ENCODE data around the gene VSTM2A.

Gene VSTM2A

DNA sequence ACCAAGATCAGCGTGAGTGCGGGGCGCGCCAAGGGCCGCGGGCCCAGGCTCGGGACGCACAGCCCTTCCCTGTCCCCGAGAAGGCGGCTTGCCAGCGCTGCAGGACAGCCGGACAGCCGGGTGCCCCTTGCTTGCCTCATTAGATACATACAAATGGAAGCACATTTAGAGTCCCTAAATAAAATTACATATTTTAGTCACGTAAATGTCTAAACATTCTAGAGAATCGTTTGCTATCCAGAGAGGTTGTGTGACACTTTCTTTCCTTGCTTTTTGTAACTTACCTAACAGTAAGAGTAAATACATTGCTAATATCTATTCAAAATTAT, 4.8 kb downstream of the VSTM2A start:
- Histone ChIP-seq H3K4me1 (ENCODE audit: insufficient read depth, low read length, poor library complexity, severe bottlenecking) (no peaks in the 10 kb centered on the region), H3K4me3 (ENCODE audit: low read length, poor library complexity, severe bottlenecking) (no peak overlapping the region), H2AFZ (ENCODE audit: low read length) (no peak overlapping the region), H3F3A (ENCODE audit: low read depth) (no peaks in the 10 kb centered on the region), H3K9me2 (replicated peaks; ENCODE audit: low read depth, low read length) (no peaks in the 10 kb centered on the region), H3K4me2 (ENCODE audit: low read depth, low read length, poor library complexity, severe bottlenecking) (no peak overlapping the region), H3K79me2 (ENCODE audit: insufficient read depth, low read length) (no peaks in the 10 kb centered on the region), H4K20me1 (ENCODE audit: insufficient read depth, low read length, poor library complexity, severe bottlenecking) (no peaks in the 10 kb centered on the region), H3K9ac (ENCODE audit: low read depth, low read length, poor library complexity, severe bottlenecking) (no peak overlapping the region), H3K9me3 (ENCODE audit: insufficient read depth, low read depth, low read length) (0 out of 2 replicates have a peak, but pooled peaks cover 5% of the 10 kb centered on the region), H3K36me3 (ENCODE audit: insufficient read depth, low read length) (no peaks in the 10 kb centered on the region), H3K27me3 (ENCODE audit: insufficient read depth, low read length, poor library complexity, severe bottlenecking) (no peaks in the 10 kb centered on the region)
- TF ChIP-seq, protein P1, sequence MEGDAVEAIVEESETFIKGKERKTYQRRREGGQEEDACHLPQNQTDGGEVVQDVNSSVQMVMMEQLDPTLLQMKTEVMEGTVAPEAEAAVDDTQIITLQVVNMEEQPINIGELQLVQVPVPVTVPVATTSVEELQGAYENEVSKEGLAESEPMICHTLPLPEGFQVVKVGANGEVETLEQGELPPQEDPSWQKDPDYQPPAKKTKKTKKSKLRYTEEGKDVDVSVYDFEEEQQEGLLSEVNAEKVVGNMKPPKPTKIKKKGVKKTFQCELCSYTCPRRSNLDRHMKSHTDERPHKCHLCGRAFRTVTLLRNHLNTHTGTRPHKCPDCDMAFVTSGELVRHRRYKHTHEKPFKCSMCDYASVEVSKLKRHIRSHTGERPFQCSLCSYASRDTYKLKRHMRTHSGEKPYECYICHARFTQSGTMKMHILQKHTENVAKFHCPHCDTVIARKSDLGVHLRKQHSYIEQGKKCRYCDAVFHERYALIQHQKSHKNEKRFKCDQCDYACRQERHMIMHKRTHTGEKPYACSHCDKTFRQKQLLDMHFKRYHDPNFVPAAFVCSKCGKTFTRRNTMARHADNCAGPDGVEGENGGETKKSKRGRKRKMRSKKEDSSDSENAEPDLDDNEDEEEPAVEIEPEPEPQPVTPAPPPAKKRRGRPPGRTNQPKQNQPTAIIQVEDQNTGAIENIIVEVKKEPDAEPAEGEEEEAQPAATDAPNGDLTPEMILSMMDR (conservative IDR thresholded peaks at IDR 0.05; ENCODE audit: low read length) = no peak
- TF ChIP-seq EZH2phosphoT487 (IDR thresholded peaks at IDR 0.05; ENCODE audit: borderline replicate concordance) = no peak

DNA sequence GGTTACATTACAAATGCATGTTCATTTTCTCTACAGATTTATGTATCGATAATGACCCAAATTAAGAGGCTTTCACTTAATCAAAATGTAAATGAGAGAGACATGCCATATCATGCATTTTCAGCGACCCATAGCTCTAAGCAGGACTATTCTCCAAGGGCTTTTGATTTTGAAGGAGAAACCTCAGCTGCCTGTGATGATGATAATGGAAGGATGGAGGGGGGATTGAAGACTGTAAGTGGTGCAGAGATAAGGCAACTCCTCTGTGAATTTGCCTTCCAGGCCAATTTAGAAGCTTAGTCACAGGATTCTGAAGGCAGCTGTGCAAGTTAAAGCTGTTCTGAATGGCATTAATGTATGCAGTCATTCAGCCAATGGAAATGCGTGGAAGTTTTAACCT, 8.3 kb downstream of the VSTM2A start:
- Histone ChIP-seq H3K9me2 (replicated peaks; ENCODE audit: low read depth, low read length) (no peaks in the 10 kb centered on the region), H3K4me3 (ENCODE audit: low read length, poor library complexity, severe bottlenecking) (no peak overlapping the region), H3K36me3 (ENCODE audit: insufficient read depth, low read length) (no peaks in the 10 kb centered on the region), H2AFZ (ENCODE audit: low read length) (no peak overlapping the region), H3K4me2 (ENCODE audit: low read depth, low read length, poor library complexity, severe bottlenecking) (no peak overlapping the region), H3K9ac (ENCODE audit: low read depth, low read length, poor library complexity, severe bottlenecking) (no peak overlapping the region), H3K4me1 (ENCODE audit: insufficient read depth, low read length, poor library complexity, severe bottlenecking) (no peaks in the 10 kb centered on the region), H3F3A (ENCODE audit: low read depth) (no peaks in the 10 kb centered on the region), H4K20me1 (ENCODE audit: insufficient read depth, low read length, poor library complexity, severe bottlenecking) (no peaks in the 10 kb centered on the region), H3K27me3 (ENCODE audit: insufficient read depth, low read length, poor library complexity, severe bottlenecking) (no peaks in the 10 kb centered on the region), H3K79me2 (ENCODE audit: insufficient read depth, low read length) (no peaks in the 10 kb centered on the region), H3K9me3 (ENCODE audit: insufficient read depth, low read depth, low read length) (0 out of 2 replicates have a peak, but pooled peaks cover 5% of the 10 kb centered on the region)
- TF ChIP-seq, protein P1 (conservative IDR thresholded peaks at IDR 0.05; ENCODE audit: low read length) = no peak
- TF ChIP-seq EZH2phosphoT487 (IDR thresholded peaks at IDR 0.05; ENCODE audit: borderline replicate concordance) = no peak

DNA sequence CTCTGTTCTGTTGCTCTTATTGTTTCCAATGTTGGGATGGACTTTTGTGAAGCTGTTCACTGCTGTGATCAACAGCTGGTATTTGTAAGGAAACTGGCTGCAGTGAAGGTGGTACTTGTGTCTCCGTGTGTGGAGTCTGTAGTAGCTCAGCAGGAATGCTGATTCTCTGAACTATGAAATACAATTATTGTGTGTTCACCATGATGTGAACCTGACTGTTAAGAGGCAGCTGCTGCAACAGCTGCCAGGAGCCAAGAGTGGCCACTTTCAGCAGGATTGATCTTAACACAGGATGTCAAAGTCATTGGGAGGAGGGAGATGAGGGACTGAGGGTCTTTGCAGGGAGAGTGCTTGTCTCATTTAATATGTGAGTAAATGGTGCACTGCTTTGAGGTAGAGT, 13.9 kb downstream of the VSTM2A start:
- no peak overlapping the region for H2AFZ ChIP-seq (ENCODE audit: low read length)
- TF ChIP-seq, protein P1 (conservative IDR thresholded peaks at IDR 0.05; ENCODE audit: low read length) = no peak
- no peak for TF ChIP-seq EZH2phosphoT487 (IDR thresholded peaks at IDR 0.05; ENCODE audit: borderline replicate concordance)

More for the DNA sequence above, 13.9 kb downstream of the VSTM2A start:
- no peak overlapping the region for H3K4me2 ChIP-seq (ENCODE audit: low read depth, low read length, poor library complexity, severe bottlenecking)
- no peaks in the 10 kb centered on the region for H3K9me2 ChIP-seq (replicated peaks; ENCODE audit: low read depth, low read length)
- H4K20me1 ChIP-seq (ENCODE audit: insufficient read depth, low read length, poor library complexity, severe bottlenecking) = no peaks in the 10 kb centered on the region
- H3K9ac ChIP-seq (ENCODE audit: low read depth, low read length, poor library complexity, severe bottlenecking) = no peak overlapping the region
- H3K9me3 ChIP-seq (ENCODE audit: insufficient read depth, low read depth, low read length) = no peaks in the 10 kb centered on the region
- no peaks in the 10 kb centered on the region for H3K36me3 ChIP-seq (ENCODE audit: insufficient read depth, low read length)
- H3K79me2 ChIP-seq (ENCODE audit: insufficient read depth, low read length) = no peaks in the 10 kb centered on the region
- H3K27me3 ChIP-seq (ENCODE audit: insufficient read depth, low read length, poor library complexity, severe bottlenecking) = no peaks in the 10 kb centered on the region
- no peak overlapping the region for H3K4me3 ChIP-seq (ENCODE audit: low read length, poor library complexity, severe bottlenecking)
- no peaks in the 10 kb centered on the region for H3K4me1 ChIP-seq (ENCODE audit: insufficient read depth, low read length, poor library complexity, severe bottlenecking)
- H3F3A ChIP-seq (ENCODE audit: low read depth) = no peaks in the 10 kb centered on the region

Data from Loucy (cell line).